Activated CD4-positive, alpha-beta T cell treated with anti-CD3 and anti-CD28 coated beads, Interleukin-2, amount 10 ng/mL, durations not matched to agents 24 days and 14 days (primary cell): ENCODE measurements around the gene UMAD1. TPM values are rescaled to one million over a fixed set of nuclear protein-coding genes. Genes with fewer than 3 reads are reported as not detected.

Experiments used
- DNase-seq: peaks from one replicate; pipeline ENCODE4 v3.0.0; 2022
- H3K27ac Mint-ChIP-seq: one replicate; pipeline ENCODE4 v1.8.0; 2022; ENCODE audit warnings: mild to moderate bottlenecking, mixed read lengths
- H3K27me3 Mint-ChIP-seq: one replicate; pipeline ENCODE4 v1.8.0; 2022; ENCODE audit warnings: mixed read lengths
- H3K36me3 Mint-ChIP-seq: one replicate; pipeline ENCODE4 v1.8.0; 2022; ENCODE audit warnings: low read depth, mild to moderate bottlenecking, mixed read lengths
- H3K4me1 Mint-ChIP-seq: one replicate; pipeline ENCODE4 v1.8.0; 2021; ENCODE audit warnings: mixed read lengths
- H3K4me3 Mint-ChIP-seq: one replicate; pipeline ENCODE4 v1.8.0; 2022; ENCODE audit warnings: mild to moderate bottlenecking, moderate library complexity, mixed read lengths
- H3K9me3 Mint-ChIP-seq: one replicate; pipeline ENCODE4 v1.8.0; 2021; ENCODE audit warnings: mixed read lengths
- intact Hi-C: fragments of 100-400 bp; cut with micrococcal nuclease; formaldehyde crosslinking; loops from one replicate; pipeline ENCODE4 v1.15.1; 2023
- total RNA-seq: library from RNA; stranded (reverse); gene quantifications from 2 replicates; pipeline ENCODE4 v1.2.3, GENCODE V29; 2022

Gene UMAD1
- total RNA-seq, 1 donor from 2014 or later: 11.8 TPM

GRCh38 chr7:7757576-7757975 lies 117.0 kb downstream of the UMAD1 start:
- Mint-ChIP-seq H3K27me3 (no peaks in the 10 kb centered on the region), H3K36me3 (no peaks in the 10 kb centered on the region), H3K9me3 (no peaks in the 10 kb centered on the region), H3K4me1 (peaks cover 12% of the 10 kb centered on the region), H3K4me3 (no peak overlapping the region), H3K27ac (no peak overlapping the region)
- DNase-seq: no peak
- intact Hi-C loops: no loop called here

- H3K27ac Mint-ChIP-seq: peak overlapping the region; percentile 88
- intact Hi-C loops: loop anchor here (1.0 to 10.0 kb wide), 4 partner anchors 80 to 657 kb away; no protein-coding TSS in a partner anchor
- H3K36me3 Mint-ChIP-seq: no peaks in the 10 kb centered on the region
- H3K27me3 Mint-ChIP-seq: no peaks in the 10 kb centered on the region
- H3K9me3 Mint-ChIP-seq: no peaks in the 10 kb centered on the region
- peaks cover 30% of the 10 kb centered on the region for H3K4me1 Mint-ChIP-seq
- H3K4me3 Mint-ChIP-seq: peak overlapping the region; percentile 92
- DNase-seq: peak; percentile 59
Observed at GRCh38 chr7:7761340-7761973, 120.9 kb downstream of the UMAD1 start.

GRCh38 chr7:7761974-7762779 lies 121.6 kb downstream of the UMAD1 start:
- DNase-seq: peak; percentile 80
- Mint-ChIP-seq H3K4me3 (peak overlapping the region; percentile 92), H3K27me3 (no peaks in the 10 kb centered on the region), H3K9me3 (no peaks in the 10 kb centered on the region), H3K36me3 (no peaks in the 10 kb centered on the region), H3K4me1 (peaks cover 30% of the 10 kb centered on the region), H3K27ac (peak overlapping the region; percentile 88)
- intact Hi-C loops: loop anchor here (1.0 to 10.0 kb wide), 7 partner anchors 81 to 657 kb away; partner anchors contain the start of gene GLCCI1

DNA sequence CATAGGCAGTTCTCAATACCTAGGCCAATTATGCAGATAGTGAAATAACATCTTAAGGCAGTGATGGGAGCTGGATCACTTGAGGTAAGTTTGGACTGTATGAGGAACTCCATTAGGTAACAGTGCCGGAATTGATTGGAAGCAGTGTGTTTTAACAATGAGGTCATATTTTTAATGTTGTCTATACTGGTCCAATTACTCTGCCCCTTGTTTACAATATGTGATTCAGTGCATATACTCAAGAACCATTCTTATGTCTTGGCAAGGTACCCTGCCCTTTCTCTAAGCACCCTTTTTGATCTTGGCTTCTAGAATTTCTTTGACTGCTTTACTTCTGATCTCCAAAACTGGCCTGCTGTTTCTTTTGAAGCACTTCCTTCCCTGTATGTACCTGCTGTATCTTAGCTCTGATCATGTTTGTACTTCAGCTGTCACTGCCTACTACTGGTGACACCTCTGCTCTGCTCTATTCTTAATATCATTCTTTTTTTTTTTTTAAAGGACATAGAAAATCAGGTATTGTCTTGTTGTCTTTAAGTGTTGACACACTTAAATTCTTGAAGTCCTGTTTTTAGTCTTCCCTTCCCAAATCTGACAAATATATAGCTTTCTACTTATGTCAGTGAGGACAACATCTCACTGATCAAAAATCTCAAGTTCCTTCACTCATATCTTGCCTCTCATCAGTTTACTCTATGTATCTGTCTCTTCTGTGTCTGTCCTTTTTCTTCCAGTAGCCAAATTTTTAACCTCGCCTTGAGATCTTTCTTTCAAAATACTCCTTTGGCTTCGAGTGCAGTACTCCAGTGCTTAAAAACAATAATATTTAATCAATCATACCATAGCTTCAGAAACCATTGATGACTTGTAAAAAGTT lies 124.2 kb downstream of the UMAD1 start:
- peak; percentile 60 for DNase-seq
- Mint-ChIP-seq H3K27ac (peak overlapping the region; percentile 31), H3K9me3 (no peaks in the 10 kb centered on the region), H3K4me1 (peaks cover 30% of the 10 kb centered on the region), H3K27me3 (peaks cover 2% of the 10 kb centered on the region), H3K36me3 (no peaks in the 10 kb centered on the region), H3K4me3 (no peak overlapping the region)
- intact Hi-C loops: loop anchor here (1.0 to 10.0 kb wide), 2 partner anchors 8 to 660 kb away; no protein-coding TSS in a partner anchor

DNA sequence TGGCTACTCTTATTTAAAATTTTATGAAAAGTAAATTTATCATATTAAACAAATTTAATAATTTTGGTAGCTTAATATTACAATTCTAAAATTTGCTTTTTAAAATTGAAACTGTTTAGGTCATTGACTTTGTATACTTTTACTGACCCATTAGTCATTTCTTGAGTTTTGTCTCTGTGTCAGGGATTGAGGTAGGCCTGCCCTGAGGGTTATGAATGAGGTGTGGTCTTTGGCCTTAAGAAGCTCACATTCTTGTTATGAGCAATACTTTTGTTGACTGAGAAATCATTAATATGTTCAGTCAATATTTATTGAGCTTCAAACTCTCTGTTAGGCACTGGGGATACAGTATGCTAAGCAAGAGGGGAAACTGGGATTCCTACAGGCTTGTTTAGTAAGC lies 124.9 kb downstream of the UMAD1 start:
- no peak for DNase-seq
- Mint-ChIP-seq H3K9me3 (no peaks in the 10 kb centered on the region), H3K27ac (no peak overlapping the region), H3K4me3 (no peak overlapping the region), H3K36me3 (no peaks in the 10 kb centered on the region), H3K4me1 (peaks cover 30% of the 10 kb centered on the region), H3K27me3 (peaks cover 2% of the 10 kb centered on the region)
- intact Hi-C loops: loop anchor here (10.0 kb wide), 1 partner anchor 661 kb away; no protein-coding TSS in a partner anchor

GRCh38 chr7:7766671-7767070 lies 126.1 kb downstream of the UMAD1 start:
- intact Hi-C loops: loop anchor here (10.0 kb wide), 1 partner anchor 662 kb away; no protein-coding TSS in a partner anchor
- DNase-seq: no peak

GRCh38 chr7:7768977-7769709 lies 128.6 kb downstream of the UMAD1 start:
- Mint-ChIP-seq H3K4me3 (no peak overlapping the region), H3K9me3 (no peaks in the 10 kb centered on the region)
- intact Hi-C loops: loop anchor here (10.0 kb wide), 1 partner anchor 664 kb away; no protein-coding TSS in a partner anchor

More at GRCh38 chr7:7766671-7767070, 126.1 kb downstream of the UMAD1 start:
- Mint-ChIP-seq H3K27ac (no peak overlapping the region), H3K36me3 (no peaks in the 10 kb centered on the region), H3K27me3 (peaks cover 2% of the 10 kb centered on the region), H3K4me1 (peaks cover 26% of the 10 kb centered on the region), H3K9me3 (no peaks in the 10 kb centered on the region), H3K4me3 (no peak overlapping the region)

GRCh38 chr7:7769710-7770627 lies 129.4 kb downstream of the UMAD1 start:
- no peak overlapping the region for H3K27ac Mint-ChIP-seq
- H3K4me3 Mint-ChIP-seq: no peak overlapping the region
- no peak for DNase-seq
- H3K27me3 Mint-ChIP-seq: peaks cover 2% of the 10 kb centered on the region
- H3K9me3 Mint-ChIP-seq: peaks cover 4% of the 10 kb centered on the region
- peaks cover 4% of the 10 kb centered on the region for H3K36me3 Mint-ChIP-seq
- H3K4me1 Mint-ChIP-seq: peaks cover 14% of the 10 kb centered on the region
- intact Hi-C loops: loop anchor here (10.0 kb wide), 2 partner anchors 205 to 665 kb away; partner anchors contain the start of gene MIOS

More at GRCh38 chr7:7768977-7769709, 128.6 kb downstream of the UMAD1 start:
- H3K4me1 Mint-ChIP-seq: peaks cover 21% of the 10 kb centered on the region
- H3K36me3 Mint-ChIP-seq: no peaks in the 10 kb centered on the region
- no peak for DNase-seq
- peaks cover 2% of the 10 kb centered on the region for H3K27me3 Mint-ChIP-seq
- H3K27ac Mint-ChIP-seq: no peak overlapping the region

GRCh38 chr7:7771452-7771851 lies 130.9 kb downstream of the UMAD1 start:
- H3K9me3 Mint-ChIP-seq: peaks cover 10% of the 10 kb centered on the region
- DNase-seq: no peak
- H3K4me3 Mint-ChIP-seq: no peak overlapping the region
- intact Hi-C loops: loop anchor here (10.0 kb wide), 1 partner anchor 207 kb away; the partner anchor contains the start of gene MIOS
- H3K4me1 Mint-ChIP-seq: peaks cover 12% of the 10 kb centered on the region
- no peak overlapping the region for H3K27ac Mint-ChIP-seq
- peaks cover 2% of the 10 kb centered on the region for H3K27me3 Mint-ChIP-seq
- H3K36me3 Mint-ChIP-seq: peaks cover 4% of the 10 kb centered on the region

DNA sequence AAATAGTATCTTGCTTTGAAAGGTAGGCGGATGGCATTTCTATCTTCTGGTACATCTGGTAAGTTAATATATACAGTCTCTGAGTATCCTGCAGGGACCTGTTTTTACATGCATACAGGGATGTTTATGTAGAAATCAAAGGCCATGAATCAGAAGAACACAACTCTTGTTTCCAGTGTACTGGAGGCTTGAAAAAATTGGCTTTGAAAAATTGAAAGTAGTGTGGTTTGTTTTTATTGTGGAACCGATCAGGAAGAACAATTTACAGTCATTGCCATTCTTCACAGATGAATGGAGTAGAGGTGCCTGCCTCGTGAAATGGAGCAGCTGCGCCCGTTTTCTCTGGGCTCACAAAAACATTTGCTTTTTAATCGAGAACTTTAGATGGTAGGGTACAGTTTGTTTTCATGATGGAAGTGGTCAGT lies 131.9 kb downstream of the UMAD1 start:
- Mint-ChIP-seq H3K4me1 (peaks cover 12% of the 10 kb centered on the region), H3K9me3 (peaks cover 10% of the 10 kb centered on the region), H3K27ac (peak overlapping the region; percentile 73), H3K36me3 (peaks cover 4% of the 10 kb centered on the region), H3K27me3 (peaks cover 2% of the 10 kb centered on the region), H3K4me3 (peak overlapping the region; percentile 49)
- peak; percentile 65 for DNase-seq
- intact Hi-C loops: loop anchor here (1.0 to 10.0 kb wide), 7 partner anchors 8 to 588 kb away; partner anchors contain the start of genes MIOS and RPA3

GRCh38 chr7:7773334-7774309 lies 133.1 kb downstream of the UMAD1 start:
- Mint-ChIP-seq H3K27me3 (peaks cover 2% of the 10 kb centered on the region), H3K36me3 (peaks cover 4% of the 10 kb centered on the region), H3K4me3 (no peak overlapping the region)

More at GRCh38 chr7:7773334-7774309, 133.1 kb downstream of the UMAD1 start:
- Mint-ChIP-seq H3K27ac (no peak overlapping the region), H3K4me1 (peaks cover 12% of the 10 kb centered on the region), H3K9me3 (peaks cover 10% of the 10 kb centered on the region)
- no peak for DNase-seq
- intact Hi-C loops: loop anchor here (2.0 to 10.0 kb wide), 5 partner anchors 55 to 589 kb away; partner anchors contain the start of genes MIOS and RPA3
